Stimulated activated CD8-positive, alpha-beta memory T cell treated with anti-CD3 and anti-CD28 coated beads, Interleukin-2, amount 100 ng/mL, for 1 hour (primary cell): ENCODE results near the gene ARRDC1.
"Not testable (repeated sequence)": the region's sequence is repeated elsewhere in the genome, so short reads cannot be mapped to it uniquely, and the experiment has no call there.

Experiments used
- DNase-seq, 2 donors: peaks; one replicate each; pipeline ENCODE4 v3.0.0-alpha.2; 2020; ENCODE audit warnings: low read depth in 2 of 2

The ARRDC1 gene

GRCh38 chr9:137583957-137584356 is 21.5 kb upstream of the ARRDC1 start:
- DNase-seq, result no peak

GRCh38 chr9:137586854-137587253 is 18.6 kb upstream of the ARRDC1 start:
- DNase-seq, result no peak

DNA sequence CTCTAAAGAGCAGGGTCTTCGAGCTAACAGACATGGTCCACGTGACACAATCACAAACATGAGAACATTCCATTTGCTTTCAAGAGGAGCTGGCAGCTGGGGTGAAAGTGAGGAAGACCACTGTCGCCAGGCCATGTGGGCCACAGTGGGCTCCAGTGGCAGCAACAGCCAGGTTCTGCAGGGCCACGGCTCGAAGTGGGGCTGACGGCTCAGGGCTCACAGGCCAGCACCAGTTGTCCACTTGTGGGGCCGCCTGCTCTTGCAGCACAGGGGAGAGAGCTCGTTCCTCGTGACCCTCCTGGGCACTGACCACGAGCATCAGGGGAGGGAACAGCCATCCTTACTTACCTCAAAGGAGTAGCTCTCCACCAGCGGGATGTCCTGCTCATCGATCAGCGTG is 17.2 kb upstream of the ARRDC1 start:
- DNase-seq, result no peak

DNA sequence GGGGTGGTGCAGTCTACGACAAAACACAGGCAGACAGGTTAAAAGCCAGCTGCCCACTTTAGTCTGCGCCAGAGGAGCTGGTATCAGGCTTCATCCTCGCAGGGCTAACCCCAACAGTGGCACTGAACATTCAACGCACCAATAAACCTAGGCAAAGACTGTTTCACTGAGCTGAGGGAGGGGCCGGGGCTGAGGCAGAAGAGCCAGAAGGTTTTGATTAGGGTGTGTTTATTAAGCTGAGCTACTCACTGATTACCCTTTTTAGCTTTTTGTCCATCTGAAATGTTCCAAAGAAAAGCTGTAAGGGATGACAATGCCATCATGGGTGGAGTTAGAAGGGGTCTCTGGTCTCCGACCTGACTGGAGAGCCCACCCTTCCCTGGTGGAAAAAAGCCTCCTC is 16.6 kb upstream of the ARRDC1 start:
- no peak for DNase-seq

DNA sequence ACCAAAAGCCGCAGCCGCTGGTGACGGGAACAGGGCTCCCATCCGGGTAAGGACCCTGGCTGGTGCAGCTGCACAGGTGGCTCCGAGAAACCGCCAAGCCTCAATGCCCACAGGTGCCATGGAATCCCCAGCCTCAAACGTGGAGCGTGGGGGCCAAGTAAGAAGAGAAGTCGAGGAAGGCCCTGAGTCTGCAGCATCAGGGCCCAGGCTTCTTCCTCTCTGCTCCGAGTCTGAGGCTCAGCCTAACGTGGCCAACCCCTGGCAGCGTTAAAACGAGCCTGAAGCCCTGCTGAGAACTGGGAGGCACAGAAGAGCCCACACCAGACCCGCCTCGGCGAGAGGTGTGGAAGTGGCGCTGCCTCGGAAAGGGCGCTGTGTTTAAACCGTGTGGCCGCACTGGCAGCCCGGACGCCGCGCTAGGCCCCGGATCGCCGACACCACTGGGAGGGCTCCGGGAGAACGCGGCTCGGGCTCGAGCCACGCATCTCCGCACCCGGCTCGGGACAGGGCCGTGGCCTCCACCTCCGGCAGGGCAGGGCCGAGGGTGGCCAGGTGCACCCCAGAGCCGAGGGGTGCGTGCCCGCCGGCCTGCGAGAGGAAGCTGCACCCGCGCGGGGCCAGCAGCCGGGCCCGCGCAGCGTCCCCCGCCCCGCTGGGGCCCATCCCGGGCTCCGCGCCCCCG is 15.9 kb upstream of the ARRDC1 start:
- no peak for DNase-seq

DNA sequence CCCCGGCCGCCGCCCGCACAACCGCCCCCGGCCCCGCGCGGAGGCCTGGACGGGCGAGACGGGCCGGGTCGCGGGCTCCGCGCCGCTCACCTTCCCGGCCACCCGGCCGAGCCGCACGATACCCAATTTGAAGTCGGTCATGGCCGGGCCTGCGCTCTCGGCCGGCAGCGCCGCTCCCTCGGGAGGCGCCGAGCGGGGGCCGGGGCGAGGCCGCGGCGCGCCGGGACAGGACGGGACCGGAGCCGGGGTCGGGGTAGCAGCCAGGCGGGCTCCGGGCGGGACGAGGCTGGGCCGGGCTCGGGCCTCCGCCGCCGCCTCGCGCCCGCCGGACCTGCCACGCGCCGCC is 15.4 kb upstream of the ARRDC1 start:
- no peak for DNase-seq

- peak; percentile 80 to 82 for DNase-seq
Measured at GRCh38 chr9:137590469-137591383, 14.8 kb upstream of the ARRDC1 start, which contains the start of gene ZMYND19. TSS of gene ZMYND19 (minus strand) at chr9:137590512. CDS start at chr9:137590263, 249 bp downstream.

- DNase-seq, result no peak
Measured at GRCh38 chr9:137592767-137593166, 12.7 kb upstream of the ARRDC1 start.

GRCh38 chr9:137593176-137593575 is 12.3 kb upstream of the ARRDC1 start:
- DNase-seq, result no peak

- DNase-seq, result not testable (repeated sequence)
Measured at GRCh38 chr9:137596577-137596976, 8.9 kb upstream of the ARRDC1 start.

GRCh38 chr9:137598943-137599342 is 6.5 kb upstream of the ARRDC1 start:
- no peak for DNase-seq

- DNase-seq, result no peak
Measured at GRCh38 chr9:137602661-137603060, 2.8 kb upstream of the ARRDC1 start.

- no peak for DNase-seq
Measured at GRCh38 chr9:137603879-137604278, 1.6 kb upstream of the ARRDC1 start.

DNA sequence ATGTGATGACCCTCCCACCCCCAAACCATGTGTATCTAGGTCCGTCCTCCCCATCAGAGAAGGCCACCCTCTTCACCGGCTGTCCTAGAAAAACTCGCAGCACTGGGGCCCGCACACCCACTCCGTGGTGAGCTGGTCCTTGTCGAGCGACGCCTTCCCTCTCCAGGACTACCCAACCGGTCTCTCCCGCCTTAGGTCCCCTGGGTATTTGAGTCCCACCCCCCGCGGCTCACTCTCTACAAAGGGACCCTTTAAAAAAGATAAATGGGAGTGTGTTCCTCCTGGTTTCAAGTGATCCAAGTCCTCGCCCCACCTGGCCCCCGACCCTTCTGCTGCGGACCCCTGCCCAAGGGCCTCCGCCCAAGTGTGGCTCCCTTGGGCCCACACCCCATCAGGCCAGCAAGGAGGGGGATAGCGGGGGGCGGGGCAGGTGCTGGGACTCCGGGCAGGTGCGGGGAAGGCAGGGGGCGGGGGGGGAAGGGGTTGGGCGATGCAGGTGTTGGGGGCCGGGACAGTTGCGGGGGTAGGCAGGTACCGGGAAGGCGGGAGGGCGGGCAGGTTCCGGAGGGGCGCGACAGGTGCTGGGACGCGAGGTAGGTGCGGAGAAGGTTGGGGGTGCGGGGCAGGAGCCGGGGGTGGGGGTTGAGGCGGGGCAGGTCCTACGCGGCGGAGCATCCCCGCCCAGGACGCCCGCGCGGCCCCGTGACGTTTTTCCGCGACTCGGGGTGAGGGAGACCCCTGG is 970 bp upstream of the ARRDC1 start:
- DNase-seq, result no peak

DNA sequence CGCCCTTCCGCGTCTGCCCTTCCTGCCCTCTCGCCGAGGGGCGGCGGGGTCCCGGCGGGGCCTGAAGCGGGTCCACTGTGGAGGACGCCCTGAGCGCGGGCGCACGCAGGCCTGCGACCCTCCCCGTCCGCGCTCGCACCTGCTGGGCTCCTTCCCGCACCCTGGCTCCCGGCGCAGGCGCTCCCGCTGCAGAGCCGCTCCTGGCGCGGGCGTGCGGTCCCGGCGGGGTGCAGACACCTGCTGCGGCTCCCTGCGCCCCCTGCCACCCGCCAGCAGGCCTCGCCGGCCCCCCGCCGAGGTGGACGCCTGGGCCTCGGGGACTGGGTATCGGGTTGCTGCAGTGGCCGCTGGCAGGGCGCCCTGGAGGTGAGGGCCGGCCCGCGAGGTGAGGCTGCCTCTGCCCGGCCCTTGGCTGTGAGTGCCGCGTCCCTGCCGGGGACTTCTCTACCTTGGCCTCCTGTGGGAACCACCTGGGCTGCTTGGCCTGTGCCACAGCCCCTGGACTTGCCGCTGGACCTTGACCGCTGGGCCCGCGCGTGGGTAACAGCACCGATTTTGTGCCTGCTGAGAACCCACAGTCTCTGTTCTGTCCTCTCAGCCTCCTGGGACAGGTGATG is 627 bp downstream of the ARRDC1 start:
- DNase-seq, result no peak

- DNase-seq, result no peak
Measured at GRCh38 chr9:137606734-137607138, 1.2 kb downstream of the ARRDC1 start.

DNA sequence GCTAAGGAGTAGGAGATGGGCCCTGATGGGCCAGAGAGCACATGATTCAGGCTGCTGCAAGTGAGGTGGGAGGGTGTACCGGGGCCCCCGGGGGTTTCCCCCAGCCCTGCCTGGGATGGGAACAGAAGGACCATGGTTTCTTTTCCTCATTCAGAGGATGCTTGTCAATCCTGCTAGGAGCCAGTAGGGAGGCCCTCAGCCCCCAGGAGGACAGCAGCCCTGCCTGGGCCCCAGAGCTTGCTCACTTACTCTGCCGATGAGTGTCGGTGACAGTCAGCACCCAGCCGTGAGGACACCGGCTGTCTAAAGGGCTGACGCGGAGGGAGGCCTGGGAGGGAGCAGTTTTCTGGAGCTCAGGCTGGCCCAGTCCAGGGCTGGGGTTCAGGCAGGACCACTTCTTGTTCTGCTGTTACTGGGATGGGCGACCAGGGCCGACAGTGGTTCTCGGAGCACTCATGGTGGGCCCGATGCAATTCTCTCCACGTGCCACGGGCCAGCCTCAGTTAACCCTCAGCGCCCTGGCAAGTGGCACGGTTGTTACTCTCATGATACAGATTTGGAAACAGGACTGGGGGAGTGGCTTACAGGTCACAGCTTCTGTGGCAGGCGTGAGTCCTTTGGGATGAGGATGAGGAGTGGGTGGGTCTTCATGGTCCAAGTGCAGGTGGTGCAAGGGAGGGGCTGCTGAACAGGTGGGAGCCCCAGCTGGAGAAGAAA is 1.8 kb downstream of the ARRDC1 start:
- no peak for DNase-seq

GRCh38 chr9:137610944-137611343 is 5.5 kb downstream of the ARRDC1 start:
- DNase-seq, result no peak

GRCh38 chr9:137611623-137612609 is 6.4 kb downstream of the ARRDC1 start:
- no peak for DNase-seq

GRCh38 chr9:137612741-137613142 is 7.3 kb downstream of the ARRDC1 start:
- no peak for DNase-seq
